H9 (cell line): Measurements from ENCODE around the gene AURKA. TPM values are rescaled to one million over a fixed set of nuclear protein-coding genes. Genes with fewer than 3 reads are reported as not detected.

ENCODE experiments used
- DNase-seq: peaks from one replicate; pipeline ENCODE4 v3.0.0-alpha.2; 2017
- H2AFZ ChIP-seq: one replicate; pipeline ENCODE4 v1.6.1; 2013; ENCODE audit warnings: mild to moderate bottlenecking, low read length, control low read depth, moderate library complexity
- H2AK5ac ChIP-seq: 2 replicates; pipeline ENCODE4 v1.6.1; 2013; ENCODE audit warnings: low read length, control low read depth, mixed read lengths; ENCODE audit not compliant: insufficient read length
- H2BK120ac ChIP-seq: one replicate; pipeline ENCODE4 v1.6.1; 2013; ENCODE audit warnings: low read depth, mild to moderate bottlenecking, low read length, control low read depth, inconsistent platforms; ENCODE audit not compliant: poor library complexity, severe bottlenecking
- H2BK12ac ChIP-seq: 2 replicates; pipeline ENCODE4 v1.6.1; 2013; ENCODE audit warnings: low read length, control low read depth, mixed read lengths, low read depth; ENCODE audit not compliant: insufficient read length
- H2BK15ac ChIP-seq: 2 replicates; pipeline ENCODE4 v1.6.1; 2013; ENCODE audit warnings: low read depth, low read length, control low read depth
- H2BK20ac ChIP-seq: one replicate; pipeline ENCODE4 v1.6.1; 2013; ENCODE audit warnings: low read depth, mild to moderate bottlenecking, low read length, control low read depth, inconsistent platforms; ENCODE audit not compliant: poor library complexity, severe bottlenecking
- H2BK5ac ChIP-seq: 2 replicates; pipeline ENCODE4 v1.6.1; 2013; ENCODE audit warnings: low read length, control low read depth, mixed read lengths; ENCODE audit not compliant: insufficient read length
- H3K14ac ChIP-seq: 2 replicates; pipeline ENCODE4 v1.6.1; 2013; ENCODE audit warnings: low read length, control low read depth; ENCODE audit not compliant: insufficient read depth
- H3K18ac ChIP-seq: 2 replicates; pipeline ENCODE4 v1.6.1; 2013; ENCODE audit warnings: low read depth, mild to moderate bottlenecking, mixed read lengths, low read length, control low read depth; ENCODE audit not compliant: insufficient read length
- H3K23ac ChIP-seq: 2 replicates; pipeline ENCODE4 v1.6.1; 2013; ENCODE audit warnings: low read length, control low read depth, mixed read lengths, low read depth; ENCODE audit not compliant: insufficient read length
- H3K23me2 ChIP-seq: 2 replicates; pipeline ENCODE4 v1.6.1; 2013; ENCODE audit warnings: low read depth, mild to moderate bottlenecking, mixed read lengths, low read length, control low read depth; ENCODE audit not compliant: insufficient read length, poor library complexity, severe bottlenecking
- H3K27ac ChIP-seq: 2 replicates; pipeline ENCODE4 v1.5.1; 2013; ENCODE audit warnings: low read length, control low read depth, mixed read lengths, low read depth; ENCODE audit not compliant: insufficient read length
- H3K27me3 ChIP-seq: 2 replicates; pipeline ENCODE4 v1.6.1; 2013; ENCODE audit warnings: low read length, control low read depth, inconsistent platforms; ENCODE audit not compliant: insufficient read depth
- H3K4ac ChIP-seq: 2 replicates; pipeline ENCODE4 v1.6.1; 2013; ENCODE audit warnings: low read depth, mild to moderate bottlenecking, control low read depth, inconsistent platforms, low read length, moderate library complexity
- H3K4me1 ChIP-seq: 2 replicates; pipeline ENCODE4 v1.6.1; 2013; ENCODE audit warnings: low read length, control low read depth, inconsistent platforms; ENCODE audit not compliant: insufficient read depth
- H3K4me2 ChIP-seq: 2 replicates; pipeline ENCODE4 v1.6.1; 2013; ENCODE audit warnings: low read length, control low read depth, mixed read lengths; ENCODE audit not compliant: insufficient read length, insufficient read depth
- H3K56ac ChIP-seq: 2 replicates; pipeline ENCODE4 v1.6.1; 2013; ENCODE audit warnings: low read depth, mild to moderate bottlenecking, mixed read lengths, low read length, control low read depth; ENCODE audit not compliant: insufficient read length
- H3K79me1 ChIP-seq: 2 replicates; pipeline ENCODE4 v1.6.1; 2013; ENCODE audit warnings: low read depth, mild to moderate bottlenecking, moderate library complexity, low read length, control low read depth, inconsistent platforms; ENCODE audit not compliant: insufficient read depth, poor library complexity, severe bottlenecking
- H3K79me2 ChIP-seq: 2 replicates; pipeline ENCODE4 v1.6.1; 2013; ENCODE audit warnings: low read length, control low read depth, inconsistent platforms; ENCODE audit not compliant: insufficient read depth
- H3K9ac ChIP-seq: 2 replicates; pipeline ENCODE4 v1.6.1; 2013; ENCODE audit warnings: low read length, control low read depth, mixed read lengths; ENCODE audit not compliant: insufficient read length; ENCODE audit errors: extremely low read depth
- H3K9me3 ChIP-seq: one replicate; pipeline ENCODE4 v1.6.1; 2013; ENCODE audit warnings: low read depth, low read length, inconsistent platforms; ENCODE audit not compliant: control insufficient read depth
- H3T11ph ChIP-seq: one replicate; pipeline ENCODE4 v1.6.1; 2013; ENCODE audit warnings: mild to moderate bottlenecking, low read length, control low read depth, inconsistent platforms
- H4K20me1 ChIP-seq: one replicate; pipeline ENCODE4 v1.6.1; 2013; ENCODE audit not compliant: control insufficient read depth, insufficient read length, insufficient read depth
- H4K5ac ChIP-seq: 2 replicates; pipeline ENCODE4 v1.6.1; 2013; ENCODE audit warnings: low read depth, mild to moderate bottlenecking, mixed read lengths, low read length, control low read depth; ENCODE audit not compliant: insufficient read length
- H4K8ac ChIP-seq: replicated peaks from 2 replicates; pipeline ENCODE4 v1.6.1; 2013; ENCODE audit warnings: low read length, control low read depth, mixed read lengths, low read depth; ENCODE audit not compliant: insufficient read length
- H4K91ac ChIP-seq: 2 replicates; pipeline ENCODE4 v1.6.1; 2013; ENCODE audit warnings: low read depth, mild to moderate bottlenecking, moderate library complexity, mixed read lengths, low read length, control low read depth; ENCODE audit not compliant: insufficient read length
- H3K27ac Mint-ChIP-seq, 3 experiments: 2 replicates in 2 of 3; 3 replicates in 1 of 3; pipeline ENCODE4 v1.8.0; 2020 to 2021; ENCODE audit warnings: mixed read lengths in 3 of 3, mild to moderate bottlenecking in 1 of 3, moderate library complexity in 1 of 3
- H3K27me3 Mint-ChIP-seq: 2 replicates; pipeline ENCODE4 v1.8.0; 2021; ENCODE audit warnings: low read depth, mild to moderate bottlenecking, moderate library complexity, mixed read lengths
- H3K36me3 Mint-ChIP-seq, 3 experiments: 2 replicates in 2 of 3; 3 replicates in 1 of 3; pipeline ENCODE4 v1.8.0; 2020 to 2021; ENCODE audit warnings: low read depth in 3 of 3, mixed read lengths in 3 of 3; ENCODE audit not compliant: insufficient read depth in 1 of 3
- H3K4me1 Mint-ChIP-seq, 2 experiments: 2 replicates each; pipeline ENCODE4 v1.8.0; 2020; ENCODE audit warnings: mixed read lengths in 2 of 2
- H3K4me3 Mint-ChIP-seq, 2 experiments: 2 replicates in 1 of 2; 3 replicates in 1 of 2; pipeline ENCODE4 v1.8.0; 2020 to 2021; ENCODE audit warnings: mild to moderate bottlenecking in 2 of 2, mixed read lengths in 2 of 2, moderate library complexity in 1 of 2
- H3K9me3 Mint-ChIP-seq, 2 experiments: 2 replicates in 1 of 2; 3 replicates in 1 of 2; pipeline ENCODE4 v1.8.0; 2020; ENCODE audit warnings: mild to moderate bottlenecking in 2 of 2, mixed read lengths in 2 of 2, moderate library complexity in 1 of 2
- WGBS: extraction: QIAGEN DNeasy Blood & Tissue Kit; methylation state at CpG from one replicate; pipeline ENCODE4 v1.1.7; 2013; ENCODE audit warnings: missing lambda C conversion rate, low lambda C conversion rate, mixed read lengths; ENCODE audit not compliant: insufficient read length; ENCODE audit errors: extremely low coverage; 5-methylcytosine and 5-hydroxymethylcytosine counted together
- total RNA-seq: library from RNA; stranded (reverse); gene quantifications from 2 replicates; pipeline ENCODE4 v1.2.1, GENCODE V29; 2021
- TF ChIP-seq, protein P1 (sequence below): fragments of 200-600 bp; sonication (generic); conservative IDR thresholded peaks from 3 replicates; pipeline ENCODE4 v1.8.0; 2021; ENCODE audit warnings: antibody characterized with exemption, mild to moderate bottlenecking

Gene AURKA
- total RNA-seq, 1 experiment from 2014 or later = 86.8 TPM

DNA sequence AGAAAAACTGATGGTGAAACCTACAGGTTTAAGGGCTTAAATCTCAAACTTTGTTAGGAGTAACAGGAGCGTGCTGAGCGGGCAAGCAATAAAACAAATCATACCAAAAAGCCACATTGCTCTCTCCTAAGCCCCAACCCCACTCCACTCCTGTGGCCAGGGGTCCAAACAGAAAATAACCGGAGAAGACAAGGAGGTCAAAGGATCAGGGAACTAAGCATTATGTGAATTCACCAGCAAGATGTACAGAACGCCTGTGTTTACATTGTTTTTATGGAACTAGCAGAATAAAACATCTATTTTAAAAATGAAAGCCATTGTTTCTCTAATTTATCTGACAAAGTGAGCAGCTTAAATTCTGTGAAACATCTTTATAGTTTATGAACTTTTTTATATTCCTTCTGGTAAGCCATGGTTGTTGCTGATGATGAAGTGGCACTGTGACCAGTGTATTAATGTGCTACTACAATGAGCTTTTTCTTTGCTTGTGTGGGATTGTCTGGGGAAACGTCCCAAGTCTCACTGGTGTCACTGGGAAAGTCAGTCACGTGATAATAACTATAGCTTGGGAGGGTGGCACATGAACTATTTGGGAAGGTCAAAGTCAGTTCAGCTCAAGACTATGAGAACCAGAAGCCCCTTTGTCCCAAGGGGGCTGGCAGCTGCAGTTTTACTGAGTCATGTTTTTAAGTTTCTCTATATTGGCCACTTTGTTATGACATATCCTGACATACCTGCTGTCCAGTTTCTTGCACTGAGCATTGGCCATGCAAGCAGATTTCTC, 23.5 kb downstream of the AURKA start:
- H3K9ac ChIP-seq = no peak overlapping the region
- H3K9me3 ChIP-seq = no peaks in the 10 kb centered on the region
- H3K79me2 ChIP-seq = peaks cover 1% of the 10 kb centered on the region; the same call in 1 of the 2 replicates
- no peak overlapping the region for H3K18ac ChIP-seq
- H2AFZ ChIP-seq = no peak overlapping the region
- no peak overlapping the region for H3K4ac ChIP-seq
- H3K27me3 Mint-ChIP-seq = no peaks in the 10 kb centered on the region
- H2BK12ac ChIP-seq = no peak overlapping the region
- H3K27ac ChIP-seq = no peak overlapping the region
- WGBS = no CpG with 5 or more reads among the region's 6 CpGs
- H3K27me3 ChIP-seq = no peaks in the 10 kb centered on the region
- DNase-seq = no peak
- H3K14ac ChIP-seq = no peak overlapping the region
- H3K36me3 Mint-ChIP-seq = peaks cover 20 to 68% (median 36%) of the 10 kb centered on the region in 3 experiments
- H3K4me2 ChIP-seq = no peak overlapping the region
- TF ChIP-seq, protein P1, sequence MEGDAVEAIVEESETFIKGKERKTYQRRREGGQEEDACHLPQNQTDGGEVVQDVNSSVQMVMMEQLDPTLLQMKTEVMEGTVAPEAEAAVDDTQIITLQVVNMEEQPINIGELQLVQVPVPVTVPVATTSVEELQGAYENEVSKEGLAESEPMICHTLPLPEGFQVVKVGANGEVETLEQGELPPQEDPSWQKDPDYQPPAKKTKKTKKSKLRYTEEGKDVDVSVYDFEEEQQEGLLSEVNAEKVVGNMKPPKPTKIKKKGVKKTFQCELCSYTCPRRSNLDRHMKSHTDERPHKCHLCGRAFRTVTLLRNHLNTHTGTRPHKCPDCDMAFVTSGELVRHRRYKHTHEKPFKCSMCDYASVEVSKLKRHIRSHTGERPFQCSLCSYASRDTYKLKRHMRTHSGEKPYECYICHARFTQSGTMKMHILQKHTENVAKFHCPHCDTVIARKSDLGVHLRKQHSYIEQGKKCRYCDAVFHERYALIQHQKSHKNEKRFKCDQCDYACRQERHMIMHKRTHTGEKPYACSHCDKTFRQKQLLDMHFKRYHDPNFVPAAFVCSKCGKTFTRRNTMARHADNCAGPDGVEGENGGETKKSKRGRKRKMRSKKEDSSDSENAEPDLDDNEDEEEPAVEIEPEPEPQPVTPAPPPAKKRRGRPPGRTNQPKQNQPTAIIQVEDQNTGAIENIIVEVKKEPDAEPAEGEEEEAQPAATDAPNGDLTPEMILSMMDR = no peak
- H3K23me2 ChIP-seq = no peaks in the 10 kb centered on the region
- H3K4me3 Mint-ChIP-seq = no peak overlapping the region
- H3K9me3 Mint-ChIP-seq = no peaks in the 10 kb centered on the region
- no peak overlapping the region for H4K91ac ChIP-seq
- H2AK5ac ChIP-seq = no peak overlapping the region
- H2BK120ac ChIP-seq = no peak overlapping the region
- H3K4me1 Mint-ChIP-seq = no peaks in the 10 kb centered on the region
- H2BK5ac ChIP-seq = no peak overlapping the region
- H3T11ph ChIP-seq = no peak overlapping the region
- H4K8ac ChIP-seq = no peak overlapping the region
- no peak overlapping the region for H4K5ac ChIP-seq
- H4K20me1 ChIP-seq = no peaks in the 10 kb centered on the region
- H3K79me1 ChIP-seq = no peaks in the 10 kb centered on the region
- H2BK15ac ChIP-seq = no peak overlapping the region
- H3K4me1 ChIP-seq = no peaks in the 10 kb centered on the region
- H3K56ac ChIP-seq = no peak overlapping the region
- H2BK20ac ChIP-seq = no peak overlapping the region
- peak overlapping the region in 2 of 3 experiments; percentile 53 to 87; a peak in 3 of 7 replicates for H3K27ac Mint-ChIP-seq
- H3K23ac ChIP-seq = no peak overlapping the region
